Spleen (tissue), 7 donors: ENCODE data around the gene IL34.

Experiments
- CTCF ChIP-seq, 11 experiments: fragments of 200-600 bp in 7 of 11; fragments of 450-650 bp in 4 of 11; sonication (generic) in 4 of 11; IDR thresholded peaks in 8 of 11; conservative IDR thresholded peaks in 3 of 11; 1 replicate in 7 of 11; 2 replicates in 4 of 11; pipeline versions ENCODE4 v1.4.0 to v1.8.0; 2016 to 2021; ENCODE audit warnings: antibody characterized with exemption in 11 of 11, inconsistent platforms in 4 of 11, mild to moderate bottlenecking in 1 of 11
- POLR2A ChIP-seq, 3 donors: fragments of 450-650 bp; IDR thresholded peaks; one replicate each; pipeline ENCODE4 v1.5.1; 2017; ENCODE audit warnings: antibody characterized with exemption in 3 of 3, mild to moderate bottlenecking in 1 of 3
- donor health status: DM: no; HTN: no; CAD: no; lungs with moderate emphysema.
- donor health status: DM: no; HTN: no; CAD: no.
- donor health status: DM: no; HTN: no; CAD: no.

GRCh38 chr16:70663524-70664324, 17.4 kb downstream of the IL34 start:
- TF ChIP-seq CTCF (IDR thresholded peaks at IDR 0.05 in 8 of 11, conservative IDR thresholded peaks at IDR 0.05 in 3 of 11) (no peak), POLR2A (IDR thresholded peaks at IDR 0.05) (no peak)
